ENCODE measurements around the gene ARL6IP1.

ARL6IP1 gene

DNA sequence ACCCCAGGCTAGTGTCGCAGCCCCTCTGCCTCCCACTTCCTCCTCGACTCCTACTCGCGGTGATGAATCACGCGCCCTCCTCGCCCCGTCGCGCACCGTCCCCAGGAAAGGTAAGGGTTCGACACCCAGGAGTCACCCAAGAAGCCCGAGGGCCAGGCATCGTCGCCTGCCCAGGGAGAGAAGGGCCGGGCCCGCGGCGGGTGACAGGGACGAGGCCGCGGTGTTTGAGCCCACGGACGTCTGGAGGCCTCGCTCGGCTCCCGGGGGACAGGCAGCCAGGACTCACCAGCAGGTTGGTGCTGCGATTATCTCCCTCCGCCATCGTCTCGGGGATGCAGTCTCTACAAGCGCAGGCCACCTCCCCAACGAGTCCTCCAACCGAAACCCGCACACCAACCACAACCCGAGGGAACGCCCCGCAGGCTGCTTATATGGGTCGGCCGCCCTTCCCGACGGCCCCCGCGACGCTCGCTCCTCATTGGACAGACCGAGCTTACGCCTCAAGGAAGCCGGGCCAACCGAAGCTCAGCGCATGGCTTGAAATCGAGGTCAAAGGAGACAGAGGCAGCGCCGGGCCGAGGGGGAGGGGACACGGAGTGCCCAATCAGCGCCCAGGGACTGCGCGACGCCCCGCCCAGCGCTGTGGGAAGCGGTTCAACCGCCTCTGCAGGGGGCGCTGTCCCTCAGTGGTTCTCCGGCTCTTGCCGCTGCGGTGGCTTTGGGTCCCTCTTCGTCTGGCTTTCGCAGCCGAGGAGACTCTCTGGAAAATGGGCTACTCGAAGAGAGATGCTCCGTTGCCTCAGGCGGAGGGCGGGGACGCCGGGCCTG, at the start of gene ARL6IP1 (continued):
- TF ChIP-seq GLIS2 (tag by site-specific recombination; IDR thresholded peaks at IDR 0.05) (peak; percentile 89), KLF1 (tag by site-specific recombination; IDR thresholded peaks at IDR 0.05) (peak; percentile 93), ZNF596 (tag by site-specific recombination; IDR thresholded peaks at IDR 0.05) (peak; percentile 42; the same call in 1 of the 2 replicates), ZNF341 (tag by site-specific recombination; IDR thresholded peaks at IDR 0.05; ENCODE audit: low read depth) (peak; percentile 73), ZBTB48 (tag by site-specific recombination; IDR thresholded peaks at IDR 0.05) (peak; percentile 81), ZNF530 (tag by site-specific recombination; IDR thresholded peaks at IDR 0.05; ENCODE audit: low read depth) (no peak), WT1 (tag by site-specific recombination; IDR thresholded peaks at IDR 0.05) (peak; percentile 28; the same call in 1 of the 2 replicates), GLIS1 (tag by site-specific recombination; IDR thresholded peaks at IDR 0.05) (peak; percentile 88), ZNF138 (tag by site-specific recombination; IDR thresholded peaks at IDR 0.05; ENCODE audit: borderline replicate concordance) (no peak), PBX3 (CRISPR knock-in tag; IDR thresholded peaks at IDR 0.05) (0 out of 2 replicates have a peak, but pooled peaks have one; percentile 48), ZBTB7A (tag by site-specific recombination; IDR thresholded peaks at IDR 0.05; ENCODE audit: low read depth) (peak; percentile 86), ZNF324 (tag by site-specific recombination; IDR thresholded peaks at IDR 0.05) (peak; percentile 86; the same call in 1 of the 2 replicates), ZEB2 (tag by site-specific recombination; IDR thresholded peaks at IDR 0.05) (peak; percentile 85), HOXA7 (CRISPR knock-in tag; IDR thresholded peaks at IDR 0.05; ENCODE audit: borderline replicate concordance) (no peak), ATF2 (tag by site-specific recombination; IDR thresholded peaks at IDR 0.05; ENCODE audit: low read depth) (no peak), SP3 (tag by site-specific recombination; IDR thresholded peaks at IDR 0.05) (peak; percentile 97), ZNF704 (tag by site-specific recombination; IDR thresholded peaks at IDR 0.05) (no peak), YY2 (tag by site-specific recombination; IDR thresholded peaks at IDR 0.05) (peak; percentile 84), RBAK (tag by site-specific recombination; IDR thresholded peaks at IDR 0.05) (no peak), ZBTB1 (tag by site-specific recombination; IDR thresholded peaks at IDR 0.05) (peak; percentile 95), ZNF843 (tag by site-specific recombination; IDR thresholded peaks at IDR 0.05) (peak; percentile 70), ZNF362 (tag by site-specific recombination; IDR thresholded peaks at IDR 0.05) (no peak), OSR2 (tag by site-specific recombination; IDR thresholded peaks at IDR 0.05) (peak; percentile 19; the same call in 1 of the 2 replicates)
- TF ChIP-seq, protein P1, sequence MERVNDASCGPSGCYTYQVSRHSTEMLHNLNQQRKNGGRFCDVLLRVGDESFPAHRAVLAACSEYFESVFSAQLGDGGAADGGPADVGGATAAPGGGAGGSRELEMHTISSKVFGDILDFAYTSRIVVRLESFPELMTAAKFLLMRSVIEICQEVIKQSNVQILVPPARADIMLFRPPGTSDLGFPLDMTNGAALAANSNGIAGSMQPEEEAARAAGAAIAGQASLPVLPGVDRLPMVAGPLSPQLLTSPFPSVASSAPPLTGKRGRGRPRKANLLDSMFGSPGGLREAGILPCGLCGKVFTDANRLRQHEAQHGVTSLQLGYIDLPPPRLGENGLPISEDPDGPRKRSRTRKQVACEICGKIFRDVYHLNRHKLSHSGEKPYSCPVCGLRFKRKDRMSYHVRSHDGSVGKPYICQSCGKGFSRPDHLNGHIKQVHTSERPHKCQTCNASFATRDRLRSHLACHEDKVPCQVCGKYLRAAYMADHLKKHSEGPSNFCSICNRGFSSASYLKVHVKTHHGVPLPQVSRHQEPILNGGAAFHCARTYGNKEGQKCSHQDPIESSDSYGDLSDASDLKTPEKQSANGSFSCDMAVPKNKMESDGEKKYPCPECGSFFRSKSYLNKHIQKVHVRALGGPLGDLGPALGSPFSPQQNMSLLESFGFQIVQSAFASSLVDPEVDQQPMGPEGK (tag by site-specific recombination; IDR thresholded peaks at IDR 0.05), result peak; percentile 57
- TF ChIP-seq, protein P2, sequence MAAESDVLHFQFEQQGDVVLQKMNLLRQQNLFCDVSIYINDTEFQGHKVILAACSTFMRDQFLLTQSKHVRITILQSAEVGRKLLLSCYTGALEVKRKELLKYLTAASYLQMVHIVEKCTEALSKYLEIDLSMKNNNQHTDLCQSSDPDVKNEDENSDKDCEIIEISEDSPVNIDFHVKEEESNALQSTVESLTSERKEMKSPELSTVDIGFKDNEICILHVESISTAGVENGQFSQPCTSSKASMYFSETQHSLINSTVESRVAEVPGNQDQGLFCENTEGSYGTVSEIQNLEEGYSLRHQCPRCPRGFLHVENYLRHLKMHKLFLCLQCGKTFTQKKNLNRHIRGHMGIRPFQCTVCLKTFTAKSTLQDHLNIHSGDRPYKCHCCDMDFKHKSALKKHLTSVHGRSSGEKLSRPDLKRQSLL (tag by site-specific recombination; IDR thresholded peaks at IDR 0.05), result no peak; the same call in 1 of the 2 replicates
- TF ChIP-seq, protein P3, sequence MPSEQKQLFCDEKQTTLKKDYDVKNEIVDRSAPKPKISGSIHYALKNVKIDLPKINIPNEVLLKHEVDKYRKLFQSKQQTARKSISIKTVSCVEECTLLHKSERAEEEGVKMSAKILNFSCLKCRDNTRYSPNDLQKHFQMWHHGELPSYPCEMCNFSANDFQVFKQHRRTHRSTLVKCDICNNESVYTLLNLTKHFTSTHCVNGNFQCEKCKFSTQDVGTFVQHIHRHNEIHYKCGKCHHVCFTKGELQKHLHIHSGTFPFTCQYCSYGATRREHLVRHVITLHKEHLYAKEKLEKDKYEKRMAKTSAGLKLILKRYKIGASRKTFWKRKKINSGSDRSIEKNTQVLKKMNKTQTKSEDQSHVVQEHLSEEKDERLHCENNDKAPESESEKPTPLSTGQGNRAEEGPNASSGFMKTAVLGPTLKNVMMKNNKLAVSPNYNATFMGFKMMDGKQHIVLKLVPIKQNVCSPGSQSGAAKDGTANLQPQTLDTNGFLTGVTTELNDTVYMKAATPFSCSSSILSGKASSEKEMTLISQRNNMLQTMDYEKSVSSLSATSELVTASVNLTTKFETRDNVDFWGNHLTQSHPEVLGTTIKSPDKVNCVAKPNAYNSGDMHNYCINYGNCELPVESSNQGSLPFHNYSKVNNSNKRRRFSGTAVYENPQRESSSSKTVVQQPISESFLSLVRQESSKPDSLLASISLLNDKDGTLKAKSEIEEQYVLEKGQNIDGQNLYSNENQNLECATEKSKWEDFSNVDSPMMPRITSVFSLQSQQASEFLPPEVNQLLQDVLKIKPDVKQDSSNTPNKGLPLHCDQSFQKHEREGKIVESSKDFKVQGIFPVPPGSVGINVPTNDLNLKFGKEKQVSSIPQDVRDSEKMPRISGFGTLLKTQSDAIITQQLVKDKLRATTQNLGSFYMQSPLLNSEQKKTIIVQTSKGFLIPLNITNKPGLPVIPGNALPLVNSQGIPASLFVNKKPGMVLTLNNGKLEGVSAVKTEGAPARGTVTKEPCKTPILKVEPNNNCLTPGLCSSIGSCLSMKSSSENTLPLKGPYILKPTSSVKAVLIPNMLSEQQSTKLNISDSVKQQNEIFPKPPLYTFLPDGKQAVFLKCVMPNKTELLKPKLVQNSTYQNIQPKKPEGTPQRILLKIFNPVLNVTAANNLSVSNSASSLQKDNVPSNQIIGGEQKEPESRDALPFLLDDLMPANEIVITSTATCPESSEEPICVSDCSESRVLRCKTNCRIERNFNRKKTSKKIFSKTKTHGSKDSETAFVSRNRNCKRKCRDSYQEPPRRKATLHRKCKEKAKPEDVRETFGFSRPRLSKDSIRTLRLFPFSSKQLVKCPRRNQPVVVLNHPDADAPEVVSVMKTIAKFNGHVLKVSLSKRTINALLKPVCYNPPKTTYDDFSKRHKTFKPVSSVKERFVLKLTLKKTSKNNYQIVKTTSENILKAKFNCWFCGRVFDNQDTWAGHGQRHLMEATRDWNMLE (tag by site-specific recombination; conservative IDR thresholded peaks at IDR 0.05; ENCODE audit: low read depth), result 0 out of 2 replicates have a peak, but pooled peaks have one; percentile 47
